Measurements from ENCODE around the gene CAAP1. TPM values are rescaled to one million over a fixed set of nuclear protein-coding genes. Genes with fewer than 3 reads are reported as not detected.

CAAP1 gene, protein sequence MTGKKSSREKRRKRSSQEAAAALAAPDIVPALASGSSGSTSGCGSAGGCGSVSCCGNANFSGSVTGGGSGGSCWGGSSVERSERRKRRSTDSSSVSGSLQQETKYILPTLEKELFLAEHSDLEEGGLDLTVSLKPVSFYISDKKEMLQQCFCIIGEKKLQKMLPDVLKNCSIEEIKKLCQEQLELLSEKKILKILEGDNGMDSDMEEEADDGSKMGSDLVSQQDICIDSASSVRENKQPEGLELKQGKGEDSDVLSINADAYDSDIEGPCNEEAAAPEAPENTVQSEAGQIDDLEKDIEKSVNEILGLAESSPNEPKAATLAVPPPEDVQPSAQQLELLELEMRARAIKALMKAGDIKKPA
- total RNA-seq = 10 to 100 TPM in 3 of 4 donors, 1 to 10 TPM in 1; 7.5 to 43.2 (median 17.3) TPM

- peak within 1 kb of the TSS; percentile 81 to 98 (median 96) for H3K27ac ChIP-seq
- H3K9me3 ChIP-seq = peaks cover 0 to 8% (median 0%) of the 10 kb centered on the region in 4 donors
- peak within 1 kb of the TSS; percentile 82 to 100 (median 96) for H3K4me3 ChIP-seq
- H3K36me3 ChIP-seq = no peaks in the 10 kb centered on the region
- TF ChIP-seq EP300 (IDR thresholded peaks at IDR 0.05) (peak; percentile 51 to 94), POLR2A (IDR thresholded peaks at IDR 0.05) (peak; percentile 31 to 40)
- TF ChIP-seq, protein P1, sequence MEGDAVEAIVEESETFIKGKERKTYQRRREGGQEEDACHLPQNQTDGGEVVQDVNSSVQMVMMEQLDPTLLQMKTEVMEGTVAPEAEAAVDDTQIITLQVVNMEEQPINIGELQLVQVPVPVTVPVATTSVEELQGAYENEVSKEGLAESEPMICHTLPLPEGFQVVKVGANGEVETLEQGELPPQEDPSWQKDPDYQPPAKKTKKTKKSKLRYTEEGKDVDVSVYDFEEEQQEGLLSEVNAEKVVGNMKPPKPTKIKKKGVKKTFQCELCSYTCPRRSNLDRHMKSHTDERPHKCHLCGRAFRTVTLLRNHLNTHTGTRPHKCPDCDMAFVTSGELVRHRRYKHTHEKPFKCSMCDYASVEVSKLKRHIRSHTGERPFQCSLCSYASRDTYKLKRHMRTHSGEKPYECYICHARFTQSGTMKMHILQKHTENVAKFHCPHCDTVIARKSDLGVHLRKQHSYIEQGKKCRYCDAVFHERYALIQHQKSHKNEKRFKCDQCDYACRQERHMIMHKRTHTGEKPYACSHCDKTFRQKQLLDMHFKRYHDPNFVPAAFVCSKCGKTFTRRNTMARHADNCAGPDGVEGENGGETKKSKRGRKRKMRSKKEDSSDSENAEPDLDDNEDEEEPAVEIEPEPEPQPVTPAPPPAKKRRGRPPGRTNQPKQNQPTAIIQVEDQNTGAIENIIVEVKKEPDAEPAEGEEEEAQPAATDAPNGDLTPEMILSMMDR (IDR thresholded peaks at IDR 0.05) = peak; percentile 11 to 64 (median 35)
- 0 to 1% methylated on average over 47 to 52 of the region's 70 CpGs for WGBS, 2 donors
- H3K4me1 ChIP-seq = peaks cover 0 to 39% (median 14%) of the 10 kb centered on the region in 4 donors
- peak; percentile 78 to 80 for DNase-seq (ENCODE audit: low spot score in 2 of 2)
- H3K27me3 ChIP-seq = no peaks in the 10 kb centered on the region
Measured at GRCh38 chr9:26892251-26893029, at the start of gene CAAP1. TSS of gene CAAP1 (minus strand) at chr9:26892802. CDS start at chr9:26892715, 87 bp downstream.

GRCh38 chr9:26940779-26941178 lies 48.2 kb upstream of the CAAP1 start:
- DNase-seq (ENCODE audit: low spot score in 2 of 2) = no peak
- peaks cover 0 to 10% (median 0%) of the 10 kb centered on the region in 3 donors for H3K36me3 ChIP-seq
- H3K27ac ChIP-seq = no peak overlapping the region
- 97 to 100% methylated on average over 1 of the region's 1 CpG for WGBS, 2 donors
- H3K9me3 ChIP-seq = peaks cover 0 to 16% (median 5%) of the 10 kb centered on the region in 4 donors
- H3K4me1 ChIP-seq = peaks cover 0 to 46% (median 6%) of the 10 kb centered on the region in 4 donors
- H3K27me3 ChIP-seq = no peaks in the 10 kb centered on the region
- TF ChIP-seq, protein P1 (IDR thresholded peaks at IDR 0.05) = no peak
- TF ChIP-seq POLR2A (IDR thresholded peaks at IDR 0.05) (no peak), EP300 (IDR thresholded peaks at IDR 0.05) (no peak)
- no peak overlapping the region for H3K4me3 ChIP-seq

GRCh38 chr9:26939955-26940711 lies 47.5 kb upstream of the CAAP1 start:
- no peak for DNase-seq (ENCODE audit: low spot score in 2 of 2)
- H3K4me3 ChIP-seq = no peak overlapping the region
- H3K36me3 ChIP-seq = peaks cover 0 to 10% (median 0%) of the 10 kb centered on the region in 3 donors
- no peaks in the 10 kb centered on the region for H3K27me3 ChIP-seq
- WGBS, 2 donors = 82 to 84% methylated on average over 3 of the region's 3 CpGs
- TF ChIP-seq EP300 (IDR thresholded peaks at IDR 0.05) = no peak
- no peak overlapping the region for H3K27ac ChIP-seq
- H3K9me3 ChIP-seq = peaks cover 0 to 16% (median 5%) of the 10 kb centered on the region in 4 donors
- H3K4me1 ChIP-seq = peaks cover 0 to 39% (median 0%) of the 10 kb centered on the region in 4 donors

DNA sequence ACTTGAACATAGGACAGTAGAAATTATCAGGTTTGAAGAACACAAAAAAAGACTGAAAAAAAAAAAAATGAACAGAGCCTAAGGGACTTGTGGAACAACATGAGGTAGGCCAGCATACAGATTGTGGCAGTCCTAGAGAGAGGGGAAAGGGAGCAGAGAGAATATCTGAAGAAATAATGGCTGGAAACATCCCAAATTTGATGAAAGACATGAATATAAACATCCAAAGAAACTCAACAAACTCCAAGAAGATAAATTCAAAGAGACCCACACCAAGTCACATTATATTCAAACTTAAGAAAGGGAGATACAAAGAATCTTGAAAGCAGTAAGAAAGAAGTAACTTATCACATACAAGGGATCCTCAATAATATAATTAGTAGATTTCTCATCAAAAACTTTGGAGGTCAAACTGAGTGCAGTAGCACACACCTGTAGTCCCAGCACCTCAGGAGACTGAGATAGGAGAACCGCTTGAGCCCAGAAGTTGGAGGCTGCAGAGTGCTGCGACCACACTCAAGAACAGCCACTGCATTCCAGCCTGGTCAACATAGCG lies 45.3 kb upstream of the CAAP1 start:
- Histone ChIP-seq H3K36me3 (peaks cover 0 to 20% (median 0%) of the 10 kb centered on the region in 3 donors), H3K9me3 (peaks cover 0 to 16% (median 5%) of the 10 kb centered on the region in 4 donors), H3K27me3 (no peaks in the 10 kb centered on the region), H3K4me1 (peaks cover 0 to 17% (median 0%) of the 10 kb centered on the region in 4 donors), H3K27ac (no peak overlapping the region), H3K4me3 (no peak overlapping the region)
- DNase-seq (ENCODE audit: low spot score in 2 of 2) = no peak
- TF ChIP-seq, protein P1 (IDR thresholded peaks at IDR 0.05) = no peak
- TF ChIP-seq EP300 (IDR thresholded peaks at IDR 0.05) (no peak), POLR2A (IDR thresholded peaks at IDR 0.05) (no peak)
- WGBS, 2 donors = 90 to 92% methylated on average over 3 of the region's 3 CpGs

GRCh38 chr9:26935847-26936246 lies 43.2 kb upstream of the CAAP1 start:
- TF ChIP-seq EP300 (IDR thresholded peaks at IDR 0.05) = no peak
- TF ChIP-seq, protein P1 (IDR thresholded peaks at IDR 0.05) = no peak
- no peak for TF ChIP-seq POLR2A (IDR thresholded peaks at IDR 0.05)
- Histone ChIP-seq H3K4me3 (no peak overlapping the region), H3K27me3 (no peaks in the 10 kb centered on the region), H3K27ac (no peak overlapping the region), H3K9me3 (peaks cover 0 to 16% (median 5%) of the 10 kb centered on the region in 4 donors), H3K36me3 (peaks cover 0 to 34% (median 0%) of the 10 kb centered on the region in 3 donors), H3K4me1 (peaks cover 0 to 9% (median 0%) of the 10 kb centered on the region in 4 donors)
- no peak for DNase-seq (ENCODE audit: low spot score in 2 of 2)

All from tibial nerve (tissue), 4 donors.